CD4-positive, alpha-beta T cell treated with Interferon gamma for 1 hour (primary cell): ENCODE data around the gene RNF144B.

Experiments used
- DNase-seq: peaks from one replicate; pipeline ENCODE4 v3.0.0-alpha.2; 2020

Gene RNF144B

GRCh38 chr6:18412068-18412467 lies 24.9 kb downstream of the RNF144B start:
- peak; percentile 27 for DNase-seq

GRCh38 chr6:18412644-18413043 lies 25.5 kb downstream of the RNF144B start:
- no peak for DNase-seq

GRCh38 chr6:18413381-18413780 lies 26.2 kb downstream of the RNF144B start:
- no peak for DNase-seq

GRCh38 chr6:18414116-18414515 lies 27.0 kb downstream of the RNF144B start:
- no peak for DNase-seq

GRCh38 chr6:18415207-18415606 lies 28.1 kb downstream of the RNF144B start:
- DNase-seq: no peak

- no peak for DNase-seq
Observed at GRCh38 chr6:18415671-18416340, 28.7 kb downstream of the RNF144B start.

GRCh38 chr6:18416341-18416679 lies 29.2 kb downstream of the RNF144B start:
- DNase-seq: no peak

GRCh38 chr6:18420328-18420727 lies 33.2 kb downstream of the RNF144B start:
- DNase-seq: no peak

- no peak for DNase-seq
Observed at GRCh38 chr6:18422136-18422535, 35.0 kb downstream of the RNF144B start.

GRCh38 chr6:18423426-18423825 lies 36.3 kb downstream of the RNF144B start:
- DNase-seq: no peak

- DNase-seq: no peak
Observed at GRCh38 chr6:18424201-18424600, 37.1 kb downstream of the RNF144B start.

GRCh38 chr6:18425218-18425617 lies 38.1 kb downstream of the RNF144B start:
- DNase-seq: no peak

- DNase-seq: no peak
Observed at GRCh38 chr6:18427296-18427695, 40.1 kb downstream of the RNF144B start.

- DNase-seq: no peak
Observed at GRCh38 chr6:18429655-18430297, 42.6 kb downstream of the RNF144B start.

GRCh38 chr6:18431581-18431980 lies 44.4 kb downstream of the RNF144B start:
- no peak for DNase-seq

GRCh38 chr6:18432180-18432579 lies 45.0 kb downstream of the RNF144B start:
- DNase-seq: no peak

- no peak for DNase-seq
Observed at GRCh38 chr6:18432619-18433018, 45.5 kb downstream of the RNF144B start.

GRCh38 chr6:18433059-18433458 lies 45.9 kb downstream of the RNF144B start:
- DNase-seq: no peak

- no peak for DNase-seq
Observed at GRCh38 chr6:18436341-18436740, 49.2 kb downstream of the RNF144B start.

- DNase-seq: no peak
Observed at GRCh38 chr6:18439581-18439980, 52.4 kb downstream of the RNF144B start.

GRCh38 chr6:18441251-18441979 lies 54.3 kb downstream of the RNF144B start:
- no peak for DNase-seq

- no peak for DNase-seq
Observed at GRCh38 chr6:18444111-18444510, 57.0 kb downstream of the RNF144B start.

- DNase-seq: no peak
Observed at GRCh38 chr6:18445228-18445627, 58.1 kb downstream of the RNF144B start.

- DNase-seq: no peak
Observed at GRCh38 chr6:18446771-18447170, 59.6 kb downstream of the RNF144B start.
